Ectodermal cell (in vitro differentiated cells): ENCODE measurements around the gene CA4.
"Not testable (repeated sequence)": the region's sequence is repeated elsewhere in the genome, so short reads cannot be mapped to it uniquely, and the experiment has no call there.

Experiments
- H3K27ac ChIP-seq: 2 replicates; pipeline ENCODE4 v1.7.0; 2013; ENCODE audit warnings: mild to moderate bottlenecking, low read depth, low read length; ENCODE audit not compliant: insufficient read depth, poor library complexity, severe bottlenecking
- H3K27me3 ChIP-seq: 2 replicates; pipeline ENCODE4 v1.7.0; 2013; ENCODE audit warnings: mild to moderate bottlenecking, low read length; ENCODE audit not compliant: insufficient read depth, control insufficient read depth, poor library complexity, severe bottlenecking
- H3K36me3 ChIP-seq: one replicate; pipeline ENCODE4 v1.7.0; 2013; ENCODE audit warnings: low read length; ENCODE audit not compliant: control insufficient read depth, insufficient read depth
- H3K4me1 ChIP-seq: one replicate; pipeline ENCODE4 v1.7.0; 2013; ENCODE audit warnings: low read length; ENCODE audit not compliant: control insufficient read depth, insufficient read depth
- H3K4me3 ChIP-seq: 2 replicates; pipeline ENCODE4 v1.7.0; 2013; ENCODE audit warnings: low read depth, low read length, control low read depth; ENCODE audit not compliant: insufficient read depth
- H3K9me3 ChIP-seq: 2 replicates; pipeline ENCODE4 v1.7.0; 2013; ENCODE audit warnings: mild to moderate bottlenecking, low read length, moderate library complexity; ENCODE audit not compliant: control insufficient read depth
- WGBS, 2 experiments: methylation state at CpG; one replicate each; pipeline ENCODE4 v1.1.7; 2013; ENCODE audit warnings: missing lambda C conversion rate in 2 of 2; 5-methylcytosine and 5-hydroxymethylcytosine counted together

Gene CA4

GRCh38 chr17:60198630-60199029 lies 48.9 kb downstream of the CA4 start:
- not testable (repeated sequence) for H3K9me3 ChIP-seq, H3K36me3 ChIP-seq, H3K4me3 ChIP-seq, H3K4me1 ChIP-seq, H3K27me3 ChIP-seq, H3K27ac ChIP-seq
- 91 to 100% methylated on average over 1 of the region's 1 CpG for WGBS, 2 experiments

- not testable (repeated sequence) for H3K4me3 ChIP-seq, H3K27me3 ChIP-seq, H3K4me1 ChIP-seq, H3K27ac ChIP-seq, H3K36me3 ChIP-seq, H3K9me3 ChIP-seq
These were observed 56.0 kb downstream of the CA4 start for GRCh38 chr17:60205782-60206181.

GRCh38 chr17:60208302-60208701 lies 58.5 kb downstream of the CA4 start:
- H3K9me3 ChIP-seq, H3K4me1 ChIP-seq, H3K27ac ChIP-seq, H3K4me3 ChIP-seq, H3K27me3 ChIP-seq, H3K36me3 ChIP-seq: not testable (repeated sequence)
- WGBS, 2 experiments, result no CpG with 5 or more reads among the region's 1 CpG
